Mesothelial cell of epicardium (in vitro differentiated cells): Measurements from ENCODE around the gene SQOR. TPM values are rescaled to one million over a fixed set of nuclear protein-coding genes. Genes with fewer than 3 reads are reported as not detected.

Experiments
- DNase-seq, 2 experiments: peaks; one replicate each; pipeline ENCODE4 v3.0.0; 2021; ENCODE audit warnings: low spot score in 2 of 2; ENCODE audit not compliant: unreplicated experiment in 2 of 2
- H3K27ac Mint-ChIP-seq: 2 replicates; pipeline ENCODE4 v1.8.0; 2021; ENCODE audit warnings: mixed read lengths
- H3K27me3 Mint-ChIP-seq: 2 replicates; pipeline ENCODE4 v1.8.0; 2021; ENCODE audit warnings: low read depth, mixed read lengths
- H3K36me3 Mint-ChIP-seq: 2 replicates; pipeline ENCODE4 v1.8.0; 2021; ENCODE audit warnings: mixed read lengths
- H3K4me1 Mint-ChIP-seq: 2 replicates; pipeline ENCODE4 v1.8.0; 2021; ENCODE audit warnings: mixed read lengths
- H3K4me3 Mint-ChIP-seq: 2 replicates; pipeline ENCODE4 v1.8.0; 2021; ENCODE audit warnings: mild to moderate bottlenecking, moderate library complexity, mixed read lengths
- H3K9me3 Mint-ChIP-seq: 2 replicates; pipeline ENCODE4 v1.8.0; 2021; ENCODE audit warnings: mixed read lengths
- CTCF ChIP-seq: fragments of 200-600 bp; sonication (generic); IDR thresholded peaks from one replicate; pipeline ENCODE4 v1.5.0; 2021; ENCODE audit warnings: antibody characterized with exemption; ENCODE audit not compliant: unreplicated experiment
- total RNA-seq: library from RNA; stranded (reverse); gene quantifications from 3 replicates; pipeline ENCODE4 v1.2.1, GENCODE V29; 2021

Gene SQOR
- total RNA-seq, result 0.86 to 0.94 TPM in 2 of 3 replicates, not detected in the other

- peaks cover 12% of the 10 kb centered on the region for H3K4me1 Mint-ChIP-seq
- no peak within 1 kb of the TSS for H3K27ac Mint-ChIP-seq
- no peaks in the 10 kb centered on the region for H3K9me3 Mint-ChIP-seq
- no peaks in the 10 kb centered on the region for H3K36me3 Mint-ChIP-seq
- H3K27me3 Mint-ChIP-seq, result peaks cover 74% of the 10 kb centered on the region
- H3K4me3 Mint-ChIP-seq, result peak within 1 kb of the TSS; percentile 74
- peak; percentile 39 to 40 for DNase-seq
- no peak for TF ChIP-seq CTCF
These were observed at the start of gene SQOR for GRCh38 chr15:45634432-45635190. SQOR (plus strand) TSS chr15:45635029; CDS start chr15:45658924, 23,895 bp downstream.

- H3K4me3 Mint-ChIP-seq, result peak overlapping the region; percentile 95
- DNase-seq, result no peak
- H3K27ac Mint-ChIP-seq, result peak overlapping the region; percentile 100
- no peaks in the 10 kb centered on the region for H3K36me3 Mint-ChIP-seq
- no peaks in the 10 kb centered on the region for H3K9me3 Mint-ChIP-seq
- H3K4me1 Mint-ChIP-seq, result peaks cover 43% of the 10 kb centered on the region
- no peaks in the 10 kb centered on the region for H3K27me3 Mint-ChIP-seq
- no peak for TF ChIP-seq CTCF
These were observed 49.6 kb upstream of the SQOR start for GRCh38 chr15:45585069-45585791.

GRCh38 chr15:45586125-45586524 is 48.7 kb upstream of the SQOR start:
- peak overlapping the region; percentile 100 for H3K27ac Mint-ChIP-seq
- no peaks in the 10 kb centered on the region for H3K36me3 Mint-ChIP-seq
- TF ChIP-seq CTCF, result no peak
- H3K27me3 Mint-ChIP-seq, result no peaks in the 10 kb centered on the region
- H3K9me3 Mint-ChIP-seq, result no peaks in the 10 kb centered on the region
- DNase-seq, result no peak
- peak overlapping the region; percentile 95 for H3K4me3 Mint-ChIP-seq
- H3K4me1 Mint-ChIP-seq, result peaks cover 43% of the 10 kb centered on the region

- no peaks in the 10 kb centered on the region for H3K36me3 Mint-ChIP-seq
- TF ChIP-seq CTCF, result no peak
- peak overlapping the region; percentile 95 for H3K4me3 Mint-ChIP-seq
- H3K9me3 Mint-ChIP-seq, result no peaks in the 10 kb centered on the region
- DNase-seq, result no peak
- peaks cover 42% of the 10 kb centered on the region for H3K4me1 Mint-ChIP-seq
- no peaks in the 10 kb centered on the region for H3K27me3 Mint-ChIP-seq
- H3K27ac Mint-ChIP-seq, result peak overlapping the region; percentile 100
These were observed 48.2 kb upstream of the SQOR start for GRCh38 chr15:45586601-45587094.

GRCh38 chr15:45587095-45587862 is 47.5 kb upstream of the SQOR start, which contains the start of gene BLOC1S6:
BLOC1S6 (plus strand) TSS chr15:45587379; CDS start chr15:45587444, 65 bp downstream.
- H3K9me3 Mint-ChIP-seq, result no peaks in the 10 kb centered on the region
- TF ChIP-seq CTCF, result no peak
- peak; percentile 77 to 90 for DNase-seq
- peaks cover 37% of the 10 kb centered on the region for H3K4me1 Mint-ChIP-seq
- H3K36me3 Mint-ChIP-seq, result peaks cover under 1% of the 10 kb centered on the region
- H3K27ac Mint-ChIP-seq, result peak within 1 kb of the TSS; percentile 100
- no peaks in the 10 kb centered on the region for H3K27me3 Mint-ChIP-seq
- peak within 1 kb of the TSS; percentile 95 for H3K4me3 Mint-ChIP-seq
